GM10266 (cell line): Measurements from ENCODE around the gene SKAP2.

Source experiments
- DNase-seq: peaks from one replicate; pipeline ENCODE4 v3.0.0; 2012; ENCODE audit errors: extremely low spot score
- TF ChIP-seq, protein P1 (sequence below): IDR thresholded peaks from 2 replicates; pipeline ENCODE4 v1.5.1; 2012; ENCODE audit warnings: mild to moderate bottlenecking, low read depth; ENCODE audit not compliant: control insufficient read depth, insufficient read depth; ENCODE audit errors: missing control alignments

The SKAP2 gene

GRCh38 chr7:26864309-26865093, at the start of gene SKAP2:
SKAP2 (minus strand) TSS chr7:26864590; CDS start chr7:26864429, 161 bp downstream.
- TF ChIP-seq, protein P1, sequence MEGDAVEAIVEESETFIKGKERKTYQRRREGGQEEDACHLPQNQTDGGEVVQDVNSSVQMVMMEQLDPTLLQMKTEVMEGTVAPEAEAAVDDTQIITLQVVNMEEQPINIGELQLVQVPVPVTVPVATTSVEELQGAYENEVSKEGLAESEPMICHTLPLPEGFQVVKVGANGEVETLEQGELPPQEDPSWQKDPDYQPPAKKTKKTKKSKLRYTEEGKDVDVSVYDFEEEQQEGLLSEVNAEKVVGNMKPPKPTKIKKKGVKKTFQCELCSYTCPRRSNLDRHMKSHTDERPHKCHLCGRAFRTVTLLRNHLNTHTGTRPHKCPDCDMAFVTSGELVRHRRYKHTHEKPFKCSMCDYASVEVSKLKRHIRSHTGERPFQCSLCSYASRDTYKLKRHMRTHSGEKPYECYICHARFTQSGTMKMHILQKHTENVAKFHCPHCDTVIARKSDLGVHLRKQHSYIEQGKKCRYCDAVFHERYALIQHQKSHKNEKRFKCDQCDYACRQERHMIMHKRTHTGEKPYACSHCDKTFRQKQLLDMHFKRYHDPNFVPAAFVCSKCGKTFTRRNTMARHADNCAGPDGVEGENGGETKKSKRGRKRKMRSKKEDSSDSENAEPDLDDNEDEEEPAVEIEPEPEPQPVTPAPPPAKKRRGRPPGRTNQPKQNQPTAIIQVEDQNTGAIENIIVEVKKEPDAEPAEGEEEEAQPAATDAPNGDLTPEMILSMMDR, result no peak
- peak; percentile 88 for DNase-seq

DNA sequence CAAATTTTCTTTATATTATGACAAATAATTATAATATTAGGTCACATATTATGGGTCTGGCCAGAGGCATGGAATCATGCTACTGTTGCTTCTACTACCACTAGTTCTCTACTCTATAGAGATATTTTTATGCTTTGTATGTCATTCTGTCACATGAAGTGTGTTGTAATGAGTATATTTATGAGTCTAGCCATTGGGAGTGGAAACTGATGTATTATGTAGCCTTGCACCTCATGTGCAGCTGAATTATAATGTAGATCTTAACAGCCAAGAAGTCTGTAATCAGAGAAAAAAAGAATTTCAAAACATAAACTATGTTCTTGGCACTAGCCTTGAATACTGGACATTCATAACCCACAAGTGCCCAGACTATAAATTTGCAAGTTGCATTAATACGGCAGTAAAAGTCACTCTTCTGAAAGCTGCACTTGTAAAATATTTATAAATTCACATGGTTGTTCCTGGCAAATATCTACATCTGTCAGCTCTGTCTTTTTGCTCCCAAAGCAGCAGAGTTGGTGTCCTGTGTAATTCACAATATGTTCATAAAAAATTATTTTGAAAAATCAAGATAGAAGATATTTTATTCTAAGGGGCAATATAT, 48.6 kb upstream of the SKAP2 start:
- no peak for DNase-seq
- TF ChIP-seq, protein P1, result no peak

GRCh38 chr7:26912338-26912737, 47.9 kb upstream of the SKAP2 start:
- TF ChIP-seq, protein P1, result no peak
- no peak for DNase-seq

DNA sequence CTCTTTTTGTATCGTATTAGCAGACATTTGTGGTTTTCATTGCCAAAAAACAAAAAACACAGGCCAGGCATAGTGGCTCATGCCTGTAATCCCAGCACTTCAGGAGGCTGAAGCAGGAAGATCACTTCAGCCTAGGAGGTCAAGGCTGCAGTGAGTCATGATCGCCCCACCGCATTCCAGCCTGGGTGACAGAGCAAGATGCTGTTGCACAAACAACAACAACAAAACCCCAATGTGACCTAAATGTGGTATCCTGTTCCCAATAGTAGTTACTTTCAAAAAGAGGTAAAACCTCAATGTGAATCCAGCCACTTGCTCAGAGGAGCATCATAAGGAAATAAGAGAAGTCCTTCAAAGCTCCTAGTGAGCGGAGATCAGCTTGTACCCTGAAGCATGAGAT, 45.8 kb upstream of the SKAP2 start:
- TF ChIP-seq, protein P1, result no peak
- no peak for DNase-seq

GRCh38 chr7:26900251-26900650, 35.9 kb upstream of the SKAP2 start:
- TF ChIP-seq, protein P1, result no peak
- DNase-seq, result no peak

- TF ChIP-seq, protein P1, result no peak
- no peak for DNase-seq
Observed at GRCh38 chr7:26899519-26899918, 35.1 kb upstream of the SKAP2 start.

DNA sequence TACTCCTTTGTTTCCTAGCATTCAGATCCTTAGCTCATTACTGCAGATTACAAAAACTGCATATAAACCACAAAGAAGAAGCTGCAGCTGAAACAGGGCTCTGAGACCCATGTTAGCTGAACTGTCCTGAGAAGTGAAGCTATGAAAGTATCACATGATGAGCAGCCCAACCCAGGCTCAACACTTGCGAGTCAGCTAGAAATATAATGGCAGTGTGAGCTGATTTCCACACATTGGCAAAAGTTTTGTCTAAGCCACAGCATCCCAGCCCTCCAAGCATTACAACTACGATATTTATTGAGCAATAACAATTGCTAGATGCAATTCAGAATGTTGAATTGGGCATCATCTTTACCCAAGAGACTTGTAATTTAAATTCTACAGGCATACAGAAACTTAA, 34.5 kb upstream of the SKAP2 start:
- TF ChIP-seq, protein P1, result no peak
- DNase-seq, result no peak
